RWPE2 (cell line): Measurements from ENCODE around the gene CENPX.

ENCODE experiments used
- ATAC-seq: fragments of 200-7000 bp; cut with Tn5 transposase; 3 replicates; pipeline ENCODE4 v1.9.1; 2021; ENCODE audit warnings: low read depth
- DNase-seq: peaks from one replicate; pipeline ENCODE4 v3.0.0-alpha.2; 2020; ENCODE audit warnings: low spot score
- H3K27ac ChIP-seq: fragments of 450-650 bp; 2 replicates; pipeline ENCODE4 v1.5.1; 2017; ENCODE audit warnings: mild to moderate bottlenecking; ENCODE audit not compliant: poor library complexity, severe bottlenecking
- H3K27me3 ChIP-seq: fragments of 250-450 bp; sonication (Bioruptor Pico); 2 replicates; pipeline ENCODE4 v1.5.1; 2021; ENCODE audit warnings: mild to moderate bottlenecking, moderate library complexity; ENCODE audit not compliant: insufficient read depth, poor library complexity, severe bottlenecking
- H3K36me3 ChIP-seq: fragments of 250-450 bp; sonication (Bioruptor Pico); 2 replicates; pipeline ENCODE4 v1.5.1; 2020; ENCODE audit warnings: low read depth, mild to moderate bottlenecking, moderate library complexity
- H3K4me1 ChIP-seq: fragments of 250-450 bp; sonication (Bioruptor Pico); 2 replicates; pipeline ENCODE4 v1.5.1; 2021; ENCODE audit warnings: mild to moderate bottlenecking, moderate library complexity; ENCODE audit not compliant: insufficient read depth, poor library complexity, severe bottlenecking
- H3K4me3 ChIP-seq: fragments of 250-450 bp; sonication (Bioruptor Pico); 2 replicates; pipeline ENCODE4 v1.5.1; 2021; ENCODE audit warnings: mild to moderate bottlenecking, moderate library complexity; ENCODE audit not compliant: severe bottlenecking
- H3K9me3 ChIP-seq: fragments of 250-450 bp; sonication (Bioruptor Pico); 2 replicates; pipeline ENCODE4 v1.5.1; 2021; ENCODE audit warnings: mild to moderate bottlenecking, moderate library complexity; ENCODE audit not compliant: severe bottlenecking
- TF ChIP-seq, protein P1 (sequence below): fragments of 450-650 bp; IDR thresholded peaks from one replicate; pipeline ENCODE4 v1.5.1; 2017; ENCODE audit warnings: mild to moderate bottlenecking, moderate library complexity; ENCODE audit not compliant: poor library complexity, severe bottlenecking

Gene CENPX

DNA sequence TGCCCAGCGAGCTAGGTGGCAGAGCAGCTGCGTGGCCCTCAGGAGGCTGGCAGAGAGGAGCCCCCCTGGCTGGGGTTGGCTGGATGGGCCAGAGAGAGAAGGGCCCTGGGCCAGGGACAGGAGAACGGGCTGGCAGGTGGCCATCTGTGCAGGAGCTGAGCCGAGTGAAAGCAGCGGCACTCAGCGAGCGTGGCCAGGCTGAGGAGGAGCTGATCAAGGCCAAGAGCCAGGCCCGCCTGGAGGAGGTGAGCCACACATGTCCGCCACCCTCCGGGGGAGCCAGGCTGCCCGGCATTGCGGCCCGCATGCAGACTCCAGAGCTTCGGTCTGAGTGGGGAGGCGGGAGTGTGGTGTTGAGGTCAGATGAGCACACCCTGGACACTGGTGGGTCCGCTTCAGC is 6.7 kb upstream of the CENPX start:
- TF ChIP-seq, protein P1, sequence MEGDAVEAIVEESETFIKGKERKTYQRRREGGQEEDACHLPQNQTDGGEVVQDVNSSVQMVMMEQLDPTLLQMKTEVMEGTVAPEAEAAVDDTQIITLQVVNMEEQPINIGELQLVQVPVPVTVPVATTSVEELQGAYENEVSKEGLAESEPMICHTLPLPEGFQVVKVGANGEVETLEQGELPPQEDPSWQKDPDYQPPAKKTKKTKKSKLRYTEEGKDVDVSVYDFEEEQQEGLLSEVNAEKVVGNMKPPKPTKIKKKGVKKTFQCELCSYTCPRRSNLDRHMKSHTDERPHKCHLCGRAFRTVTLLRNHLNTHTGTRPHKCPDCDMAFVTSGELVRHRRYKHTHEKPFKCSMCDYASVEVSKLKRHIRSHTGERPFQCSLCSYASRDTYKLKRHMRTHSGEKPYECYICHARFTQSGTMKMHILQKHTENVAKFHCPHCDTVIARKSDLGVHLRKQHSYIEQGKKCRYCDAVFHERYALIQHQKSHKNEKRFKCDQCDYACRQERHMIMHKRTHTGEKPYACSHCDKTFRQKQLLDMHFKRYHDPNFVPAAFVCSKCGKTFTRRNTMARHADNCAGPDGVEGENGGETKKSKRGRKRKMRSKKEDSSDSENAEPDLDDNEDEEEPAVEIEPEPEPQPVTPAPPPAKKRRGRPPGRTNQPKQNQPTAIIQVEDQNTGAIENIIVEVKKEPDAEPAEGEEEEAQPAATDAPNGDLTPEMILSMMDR = no peak
- H3K4me1 ChIP-seq = no peaks in the 10 kb centered on the region
- H3K36me3 ChIP-seq = no peaks in the 10 kb centered on the region; the same call in 1 of the 2 replicates
- DNase-seq (no peak), ATAC-seq (no peak)
- H3K4me3 ChIP-seq = no peak overlapping the region
- H3K9me3 ChIP-seq = no peaks in the 10 kb centered on the region
- no peaks in the 10 kb centered on the region for H3K27me3 ChIP-seq
- H3K27ac ChIP-seq = no peak overlapping the region

DNA sequence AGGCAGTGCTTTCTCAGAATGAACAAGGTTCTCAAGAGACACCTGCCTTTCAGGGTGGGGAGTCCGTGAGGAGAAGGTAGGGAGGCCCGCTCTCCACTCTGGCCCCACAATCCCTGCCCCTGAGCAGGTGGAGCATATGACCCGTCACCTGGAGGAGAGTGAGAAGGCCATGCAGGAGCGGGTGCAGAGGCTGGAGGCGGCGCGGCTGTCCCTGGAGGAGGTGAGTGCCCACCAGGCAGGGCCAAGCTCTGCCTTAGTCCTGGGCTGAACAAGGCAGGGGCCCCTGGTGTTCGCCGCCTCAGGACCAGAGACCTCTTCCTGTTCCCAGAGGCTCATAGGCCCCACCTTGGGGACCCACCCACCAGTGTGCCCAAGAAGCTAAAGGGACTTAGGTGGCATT is 6.3 kb upstream of the CENPX start:
- no peaks in the 10 kb centered on the region; the same call in 1 of the 2 replicates for H3K36me3 ChIP-seq
- no peak overlapping the region for H3K4me3 ChIP-seq
- TF ChIP-seq, protein P1 = no peak
- H3K27ac ChIP-seq = no peak overlapping the region
- DNase-seq (no peak), ATAC-seq (no peak)
- H3K27me3 ChIP-seq = no peaks in the 10 kb centered on the region
- H3K4me1 ChIP-seq = no peaks in the 10 kb centered on the region
- H3K9me3 ChIP-seq = no peaks in the 10 kb centered on the region

DNA sequence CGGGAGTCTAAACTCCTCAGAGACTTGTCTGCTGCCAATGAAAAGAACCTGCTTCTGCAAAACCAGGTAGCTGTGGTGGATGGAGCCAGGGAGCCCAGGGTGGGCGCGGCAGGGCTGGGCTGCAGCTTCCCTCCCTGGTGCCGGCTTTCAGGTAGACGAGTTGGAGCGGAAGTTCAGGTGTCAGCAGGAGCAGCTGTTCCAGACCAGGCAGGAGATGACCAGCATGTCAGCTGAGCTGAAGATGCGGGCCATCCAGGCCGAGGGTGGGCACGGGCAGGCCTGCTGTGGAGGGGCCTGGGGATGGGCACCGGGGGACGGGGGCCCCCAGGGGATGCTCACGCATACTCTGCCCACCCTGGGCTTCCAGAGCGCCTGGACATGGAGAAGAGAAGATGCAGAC is 5.6 kb upstream of the CENPX start:
- no peak for DNase-seq
- TF ChIP-seq, protein P1 = no peak
- no peaks in the 10 kb centered on the region for H3K4me1 ChIP-seq
- H3K27me3 ChIP-seq = no peaks in the 10 kb centered on the region
- ATAC-seq = no peak
- no peaks in the 10 kb centered on the region for H3K9me3 ChIP-seq
- H3K4me3 ChIP-seq = no peak overlapping the region
- no peak overlapping the region for H3K27ac ChIP-seq
- H3K36me3 ChIP-seq = no peaks in the 10 kb centered on the region; the same call in 1 of the 2 replicates

DNA sequence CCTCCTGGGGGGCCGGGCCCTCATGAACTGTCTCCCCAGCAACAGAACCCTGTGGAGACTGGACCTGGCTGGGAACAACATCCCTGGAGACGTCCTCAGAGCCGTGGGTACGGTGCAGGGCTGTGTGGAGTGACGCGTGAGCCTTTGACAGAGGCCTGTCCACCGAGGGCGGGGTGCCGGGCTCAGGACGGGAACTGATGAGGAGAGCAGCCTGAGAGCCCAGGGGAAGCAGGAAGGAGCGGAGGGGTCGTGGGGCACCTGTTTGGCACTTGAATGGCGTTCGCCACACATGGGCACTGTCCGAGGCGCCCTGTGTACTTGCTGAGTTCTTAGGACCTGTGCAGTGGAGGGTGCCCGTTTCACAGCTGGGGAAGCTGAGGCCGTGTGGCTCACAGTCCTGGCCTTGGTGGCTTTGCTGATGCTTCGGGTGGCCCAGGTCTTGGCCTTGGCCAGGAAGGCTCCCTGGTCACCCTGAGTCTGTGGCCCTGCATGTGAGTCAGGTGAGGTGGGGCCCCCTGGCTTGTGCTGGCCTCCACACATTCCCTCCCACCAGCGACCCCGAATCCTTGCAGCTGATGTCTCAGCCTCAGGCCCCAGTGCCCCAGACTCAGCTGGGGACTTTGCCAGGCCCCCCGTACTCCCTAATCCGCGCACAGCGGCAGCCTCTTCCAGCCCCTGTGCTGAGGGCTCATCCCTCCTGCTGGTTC is 2.9 kb upstream of the CENPX start:
- no peaks in the 10 kb centered on the region for H3K27me3 ChIP-seq
- H3K4me3 ChIP-seq = no peak overlapping the region
- H3K36me3 ChIP-seq = no peaks in the 10 kb centered on the region; the same call in 1 of the 2 replicates
- H3K4me1 ChIP-seq = no peaks in the 10 kb centered on the region
- DNase-seq = no peak
- H3K27ac ChIP-seq = no peak overlapping the region
- H3K9me3 ChIP-seq = no peaks in the 10 kb centered on the region
- TF ChIP-seq, protein P1 = no peak
- no peak for ATAC-seq

DNA sequence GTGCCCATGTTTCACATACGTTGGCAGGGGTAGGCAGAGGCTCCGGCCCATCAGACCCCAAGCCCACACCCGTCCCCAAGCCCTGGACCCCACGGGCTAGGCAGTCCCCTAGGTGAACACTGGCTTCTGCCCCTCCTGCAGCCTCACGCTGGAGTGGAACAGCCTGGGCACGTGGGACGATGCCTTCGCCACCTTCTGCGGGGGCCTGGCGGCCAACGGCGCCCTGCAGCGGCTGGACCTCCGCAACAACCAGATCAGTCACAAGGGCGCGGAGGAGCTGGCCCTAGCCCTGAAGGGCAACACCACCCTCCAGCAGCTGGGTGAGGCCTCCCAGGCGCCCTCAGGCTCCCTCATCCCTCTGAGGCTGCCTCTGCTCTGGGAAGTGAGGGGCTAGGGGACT is 2.2 kb upstream of the CENPX start:
- H3K4me3 ChIP-seq = no peak overlapping the region
- H3K9me3 ChIP-seq = no peaks in the 10 kb centered on the region
- no peaks in the 10 kb centered on the region for H3K4me1 ChIP-seq
- H3K36me3 ChIP-seq = no peaks in the 10 kb centered on the region; the same call in 1 of the 2 replicates
- DNase-seq (no peak), ATAC-seq (no peak)
- TF ChIP-seq, protein P1 = no peak
- H3K27me3 ChIP-seq = no peaks in the 10 kb centered on the region
- no peak overlapping the region for H3K27ac ChIP-seq
